Kidney tubule cell (primary cell): Measurements from ENCODE around the gene CNOT3.

Experiments
- DNase-seq: peaks from one replicate; pipeline ENCODE4 v3.0.0-alpha.2; 2018; ENCODE audit warnings: low spot score

CNOT3 gene

GRCh38 chr19:54121259-54121658 is 16.3 kb upstream of the CNOT3 start:
- DNase-seq, result no peak

GRCh38 chr19:54123682-54124081 is 13.9 kb upstream of the CNOT3 start:
- no peak for DNase-seq

- no peak for DNase-seq
These were observed 13.2 kb upstream of the CNOT3 start for GRCh38 chr19:54124393-54124792.

- DNase-seq, result no peak
These were observed 11.8 kb upstream of the CNOT3 start for GRCh38 chr19:54125713-54126112.

- DNase-seq, result no peak
These were observed 9.7 kb upstream of the CNOT3 start for GRCh38 chr19:54127688-54128440.

- no peak for DNase-seq
These were observed 9.2 kb upstream of the CNOT3 start for GRCh38 chr19:54128441-54128725.

- DNase-seq, result no peak
These were observed 8.6 kb upstream of the CNOT3 start for GRCh38 chr19:54128796-54129616.

GRCh38 chr19:54129617-54129996 is 8.0 kb upstream of the CNOT3 start:
- DNase-seq, result no peak

- DNase-seq, result peak; percentile 39
These were observed 4.1 kb upstream of the CNOT3 start for GRCh38 chr19:54133312-54133956.

- DNase-seq, result no peak
These were observed 3.5 kb upstream of the CNOT3 start for GRCh38 chr19:54133957-54134590.

GRCh38 chr19:54136086-54136863 is 1.3 kb upstream of the CNOT3 start:
- DNase-seq, result no peak

- peak; percentile 100 for DNase-seq
These were observed 481 bp upstream of the CNOT3 start for GRCh38 chr19:54136864-54137698.

- no peak for DNase-seq
These were observed 1.1 kb downstream of the CNOT3 start for GRCh38 chr19:54138489-54139256.

GRCh38 chr19:54141356-54141755 is 3.8 kb downstream of the CNOT3 start:
- no peak for DNase-seq

- DNase-seq, result peak; percentile 61
These were observed 4.7 kb downstream of the CNOT3 start for GRCh38 chr19:54142166-54142780.

- DNase-seq, result no peak
These were observed 8.1 kb downstream of the CNOT3 start for GRCh38 chr19:54145541-54146158.

- DNase-seq, result no peak
These were observed 10.1 kb downstream of the CNOT3 start for GRCh38 chr19:54147676-54148075.

GRCh38 chr19:54148158-54148557 is 10.6 kb downstream of the CNOT3 start:
- no peak for DNase-seq
